SK-N-SH treated with all-trans-retinoic acid at 6 μM for 48 hours (cell line): Measurements from ENCODE around the gene LPCAT3.

Source experiments
- ATAC-seq: fragments of 200-7000 bp; cut with Tn5 transposase; 3 replicates; pipeline ENCODE4 v1.9.1; 2020; ENCODE audit warnings: mild to moderate bottlenecking, moderate library complexity
- BACH2 ChIP-seq: fragments of 250-450 bp; sonication (Bioruptor Pico); IDR thresholded peaks from 2 replicates; pipeline ENCODE4 v1.9.0; 2021; ENCODE audit warnings: mild to moderate bottlenecking, borderline replicate concordance
- CREB5 ChIP-seq: fragments of 250-450 bp; sonication (Bioruptor Pico); IDR thresholded peaks from 2 replicates; pipeline ENCODE4 v1.5.1; 2020; ENCODE audit warnings: low read depth, mild to moderate bottlenecking, moderate library complexity
- CSDC2 ChIP-seq: fragments of 250-450 bp; sonication (Bioruptor Pico); IDR thresholded peaks from 2 replicates; pipeline ENCODE4 v1.5.0; 2020; ENCODE audit warnings: mild to moderate bottlenecking, moderate library complexity
- ESRRG ChIP-seq: fragments of 250-450 bp; sonication (Bioruptor Pico); IDR thresholded peaks from 2 replicates; pipeline ENCODE4 v1.6.1; 2021; ENCODE audit warnings: mild to moderate bottlenecking
- GLIS3 ChIP-seq: fragments of 250-450 bp; sonication (Bioruptor Pico); IDR thresholded peaks from 2 replicates; pipeline ENCODE4 v1.5.0; 2020; ENCODE audit warnings: mild to moderate bottlenecking, moderate library complexity
- ISL1 ChIP-seq: fragments of 250-450 bp; sonication (Bioruptor Pico); IDR thresholded peaks from 2 replicates; pipeline ENCODE4 v2.1.2; 2022; ENCODE audit warnings: mild to moderate bottlenecking, moderate library complexity
- POU6F1 ChIP-seq: fragments of 250-450 bp; sonication (Bioruptor Pico); IDR thresholded peaks from 2 replicates; pipeline ENCODE4 v1.8.0; 2021; ENCODE audit warnings: low read depth, mild to moderate bottlenecking, moderate library complexity, borderline replicate concordance
- PPARA ChIP-seq: fragments of 250-450 bp; sonication (Bioruptor Pico); IDR thresholded peaks from 2 replicates; pipeline ENCODE4 v1.5.0; 2020; ENCODE audit warnings: mild to moderate bottlenecking, borderline replicate concordance
- RARB ChIP-seq: fragments of 250-450 bp; sonication (Bioruptor Pico); IDR thresholded peaks from 2 replicates; pipeline ENCODE4 v1.8.0; 2021; ENCODE audit warnings: mild to moderate bottlenecking, moderate library complexity
- SNAI2 ChIP-seq: fragments of 250-450 bp; sonication (Bioruptor Pico); IDR thresholded peaks from 2 replicates; pipeline ENCODE4 v1.5.0; 2020; ENCODE audit warnings: mild to moderate bottlenecking, moderate library complexity
- TCF4 ChIP-seq: fragments of 250-450 bp; sonication (Bioruptor Pico); IDR thresholded peaks from 2 replicates; pipeline ENCODE4 v1.8.0; 2021; ENCODE audit warnings: mild to moderate bottlenecking, moderate library complexity, borderline replicate concordance
- TOX ChIP-seq: fragments of 250-450 bp; sonication (Bioruptor Pico); IDR thresholded peaks from 2 replicates; pipeline ENCODE4 v1.8.0; 2021; ENCODE audit warnings: mild to moderate bottlenecking, moderate library complexity, borderline replicate concordance
- TSHZ2 ChIP-seq: fragments of 250-450 bp; sonication (Bioruptor Pico); IDR thresholded peaks from 2 replicates; pipeline ENCODE4 v1.5.0; 2020; ENCODE audit warnings: mild to moderate bottlenecking, moderate library complexity
- ZFP3 ChIP-seq: fragments of 250-450 bp; sonication (Bioruptor Pico); IDR thresholded peaks from 2 replicates; pipeline ENCODE4 v1.5.0; 2020; ENCODE audit warnings: mild to moderate bottlenecking, moderate library complexity
- ZFP30 ChIP-seq: fragments of 450-650 bp; formaldehyde crosslinking; IDR thresholded peaks from 2 replicates; pipeline ENCODE4 v1.5.0; 2022; ENCODE audit warnings: mild to moderate bottlenecking, moderate library complexity
- ZNF565 ChIP-seq: fragments of 450-650 bp; formaldehyde crosslinking; conservative IDR thresholded peaks from 2 replicates; pipeline ENCODE4 v1.5.0; 2020; ENCODE audit warnings: low read depth, mild to moderate bottlenecking, moderate library complexity
- ZNF70 ChIP-seq: fragments of 450-650 bp; formaldehyde crosslinking; IDR thresholded peaks from 2 replicates; pipeline ENCODE4 v1.5.0; 2020; ENCODE audit warnings: mild to moderate bottlenecking, moderate library complexity

LPCAT3 gene

GRCh38 chr12:7034464-7034863 is 16.2 kb upstream of the LPCAT3 start (continued):
- TF ChIP-seq TSHZ2 (CRISPR knock-in tag): no peak
- TF ChIP-seq RARB (CRISPR knock-in tag): no peak

- no peak for TF ChIP-seq TCF4
- TF ChIP-seq ZNF70: no peak
- TF ChIP-seq ISL1 (CRISPR knock-in tag): no peak
- TF ChIP-seq RARB (CRISPR knock-in tag): no peak
- no peak for TF ChIP-seq PPARA (CRISPR knock-in tag)
- no peak for ATAC-seq
Observed at GRCh38 chr12:7032990-7033389, 14.7 kb upstream of the LPCAT3 start.

- no peak for ATAC-seq
- no peak for TF ChIP-seq CREB5 (CRISPR knock-in tag)
- TF ChIP-seq POU6F1 (CRISPR knock-in tag): no peak
- no peak for TF ChIP-seq ZFP3 (CRISPR knock-in tag)
- no peak for TF ChIP-seq GLIS3
- no peak for TF ChIP-seq CSDC2
- no peak for TF ChIP-seq ZNF565 (CRISPR knock-in tag)
- TF ChIP-seq SNAI2 (CRISPR knock-in tag): no peak
- no peak for TF ChIP-seq ESRRG (CRISPR knock-in tag)
Observed at GRCh38 chr12:7031306-7031705, 13.0 kb upstream of the LPCAT3 start.

GRCh38 chr12:7026854-7027253 is 8.6 kb upstream of the LPCAT3 start:
- no peak for TF ChIP-seq RARB (CRISPR knock-in tag)
- TF ChIP-seq CSDC2: no peak
- no peak for TF ChIP-seq ZNF565 (CRISPR knock-in tag)
- no peak for TF ChIP-seq CREB5 (CRISPR knock-in tag)
- no peak for TF ChIP-seq PPARA (CRISPR knock-in tag)
- no peak for TF ChIP-seq BACH2 (CRISPR knock-in tag)
- TF ChIP-seq TOX (CRISPR knock-in tag): no peak
- no peak for TF ChIP-seq GLIS3
- no peak for TF ChIP-seq POU6F1 (CRISPR knock-in tag)
- TF ChIP-seq ZFP30 (CRISPR knock-in tag): no peak
- no peak for TF ChIP-seq ESRRG (CRISPR knock-in tag)
- TF ChIP-seq TSHZ2 (CRISPR knock-in tag): no peak
- no peak for ATAC-seq
